Measurements from ENCODE around the gene WDR93.
A peak's percentile ranks its signal among the peaks of the same experiment; 100 is the strongest.

The WDR93 gene

DNA sequence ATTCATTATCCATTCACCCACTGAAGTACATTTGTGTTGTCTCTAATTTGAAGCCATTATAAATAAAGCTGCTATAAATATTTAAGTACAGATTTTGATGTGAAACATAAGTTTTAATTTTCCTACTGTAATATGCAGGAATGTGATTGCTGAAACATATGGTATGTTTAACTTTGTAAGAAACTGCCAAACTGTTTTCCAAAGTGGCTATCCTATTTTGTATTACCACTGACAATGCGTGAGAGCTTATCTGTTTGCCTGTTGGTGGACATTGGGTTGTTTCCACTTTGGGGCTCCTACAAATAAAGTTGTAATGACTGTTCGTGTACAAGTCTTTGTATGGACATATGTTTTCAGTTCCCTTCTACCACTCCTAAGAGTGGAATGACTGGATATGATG lies 2.5 kb downstream of the WDR93 start:
- DNase-seq, result no peak

DNA sequence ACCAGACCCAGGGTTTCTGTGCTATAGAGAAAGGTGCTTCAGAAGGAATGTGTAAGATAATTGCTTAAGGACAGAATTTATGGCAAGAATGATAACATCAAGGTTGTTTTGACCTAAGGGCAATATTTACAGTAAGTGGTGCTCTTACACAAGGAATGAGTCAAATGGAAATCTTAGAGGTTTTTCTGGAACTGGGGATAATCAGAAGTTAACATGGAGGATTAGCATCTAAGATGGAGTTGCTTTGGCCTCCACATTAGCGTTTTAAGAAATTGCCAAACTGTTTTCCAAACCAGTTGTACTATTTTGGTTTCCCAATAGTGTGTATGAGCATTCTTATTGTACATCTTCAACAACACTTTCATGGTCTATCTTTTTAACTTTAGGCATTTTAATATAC lies 3.1 kb downstream of the WDR93 start:
- no peak for DNase-seq

DNA sequence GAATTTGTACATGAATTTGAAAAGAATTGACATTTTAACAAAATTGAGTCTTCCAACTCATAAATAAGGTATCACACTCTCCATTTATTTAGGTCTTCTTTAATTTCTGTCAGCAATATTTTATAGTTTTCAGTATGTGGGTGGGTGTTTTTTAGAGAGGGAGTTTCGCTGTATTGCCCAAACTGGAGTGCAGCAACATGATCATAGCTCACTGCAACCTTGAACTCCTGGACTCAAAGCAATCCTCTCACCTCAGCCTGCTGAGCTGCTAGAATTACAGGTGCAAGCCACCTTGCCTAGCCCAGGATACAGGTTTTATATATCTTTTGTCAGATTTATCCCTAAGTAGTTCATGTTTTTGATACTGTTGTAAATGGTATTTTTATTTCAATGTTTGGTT lies 4.6 kb downstream of the WDR93 start:
- DNase-seq, result no peak

DNA sequence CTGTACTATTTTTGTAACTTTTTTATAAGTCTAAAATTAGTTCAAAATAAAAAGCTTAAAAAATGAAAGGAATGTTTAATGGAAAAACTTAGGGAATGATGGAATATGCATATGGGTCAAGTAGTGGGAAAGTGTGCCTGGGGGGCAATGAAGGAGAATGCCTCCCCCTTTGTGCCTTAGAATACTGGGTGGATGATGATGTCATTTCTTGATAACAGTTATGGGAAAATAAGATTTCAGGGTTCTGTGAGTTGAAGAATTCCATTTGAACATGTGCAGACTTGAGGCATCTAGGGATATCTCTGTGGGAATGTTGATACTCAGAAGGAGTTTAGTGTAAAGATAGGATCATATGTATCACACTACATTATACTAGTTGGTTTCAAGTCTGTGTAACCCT lies 13.8 kb downstream of the WDR93 start:
- DNase-seq, result no peak

DNA sequence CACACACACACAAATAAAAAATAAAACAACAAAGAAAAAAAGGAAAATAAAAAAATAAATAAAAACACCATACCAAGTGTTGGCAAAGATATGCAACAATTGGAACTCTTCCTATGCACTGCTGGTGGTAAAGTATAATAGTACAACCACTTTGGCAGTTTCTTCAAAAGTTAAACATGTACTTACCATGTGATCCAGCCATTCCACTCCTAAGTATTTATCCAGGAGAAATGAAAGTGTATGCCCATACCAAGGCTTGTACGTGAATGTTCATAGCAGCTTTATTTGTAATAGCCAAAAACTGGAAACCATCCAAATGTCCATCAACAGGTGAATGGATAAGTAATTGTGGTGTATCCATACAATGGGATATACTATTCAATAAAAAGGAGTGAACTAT lies 17.0 kb downstream of the WDR93 start:
- no peak for DNase-seq

DNA sequence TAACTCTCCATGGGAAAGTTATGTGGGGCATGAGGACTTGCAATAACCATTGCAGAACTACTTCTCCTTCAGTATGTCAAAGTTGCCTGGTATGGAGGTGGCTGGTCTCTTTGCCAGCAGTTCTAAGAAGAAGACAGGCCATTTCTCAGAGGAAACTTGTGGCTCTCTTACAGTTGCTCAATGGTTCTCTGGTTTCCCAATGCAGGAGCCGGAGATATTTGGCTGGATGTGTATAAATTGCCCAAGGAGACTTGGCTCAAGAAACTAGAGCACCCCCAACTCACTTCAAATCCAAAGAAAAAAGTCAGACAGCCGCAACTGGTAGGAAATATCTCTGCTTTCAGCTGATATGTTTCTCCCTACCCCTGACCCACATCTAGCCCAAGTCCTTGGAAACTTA lies 24.2 kb downstream of the WDR93 start:
- DNase-seq, result no peak

DNA sequence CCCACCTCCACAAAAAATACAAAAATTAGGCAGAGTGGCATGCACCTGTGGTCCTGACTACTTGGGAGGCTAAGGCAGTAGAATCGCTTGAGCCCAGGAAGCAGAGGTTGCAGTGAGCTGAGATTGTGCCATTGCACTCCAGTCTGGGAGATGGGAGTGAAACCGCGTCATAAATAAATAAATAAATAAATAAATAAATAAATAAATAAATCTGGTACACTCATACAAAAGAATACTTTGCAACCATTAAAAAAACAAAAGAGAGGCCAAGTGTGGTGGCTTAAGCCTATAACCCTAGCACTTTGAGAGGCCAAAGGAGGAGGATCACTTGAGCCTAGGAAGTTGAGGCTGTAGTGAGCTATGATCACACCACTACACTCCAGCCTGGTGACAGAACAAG lies 32.4 kb downstream of the WDR93 start:
- DNase-seq, result no peak

DNA sequence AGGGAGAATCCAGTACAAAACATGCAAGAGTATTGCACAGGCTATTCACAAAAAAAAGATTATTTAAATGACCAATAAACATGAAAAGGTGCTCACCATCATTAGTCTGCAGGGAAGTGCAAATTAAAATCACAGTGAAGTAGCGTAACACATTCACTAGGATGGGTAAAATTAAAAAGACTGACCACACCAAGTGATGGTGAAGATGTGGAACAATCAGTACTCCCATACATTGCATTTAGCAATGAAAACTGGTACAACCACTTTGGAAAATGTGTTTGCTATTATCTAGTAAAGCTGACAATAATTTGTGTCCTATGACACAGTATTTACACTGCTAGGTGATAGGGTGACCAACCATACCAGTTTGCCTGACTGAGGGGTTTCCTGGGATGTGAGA lies 34.0 kb downstream of the WDR93 start:
- DNase-seq, result no peak

DNA sequence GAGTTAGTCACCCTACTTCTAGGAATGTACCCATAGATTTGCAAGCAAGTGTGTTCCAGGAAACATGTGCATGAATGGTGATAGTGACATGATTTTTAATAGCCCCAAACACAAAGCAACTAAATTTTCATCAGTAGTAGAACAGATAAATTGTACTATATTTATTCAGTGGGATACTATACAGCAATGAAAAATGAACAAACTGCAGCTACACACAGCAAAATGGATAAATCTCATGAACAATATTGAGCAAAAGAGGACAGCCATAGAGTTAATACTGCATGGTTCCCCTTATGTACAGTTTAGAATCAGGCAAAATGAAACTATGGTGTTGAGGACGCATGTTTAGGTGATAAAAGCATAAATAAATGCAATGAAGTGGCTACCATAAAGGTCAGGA lies 34.5 kb downstream of the WDR93 start:
- no peak for DNase-seq

DNA sequence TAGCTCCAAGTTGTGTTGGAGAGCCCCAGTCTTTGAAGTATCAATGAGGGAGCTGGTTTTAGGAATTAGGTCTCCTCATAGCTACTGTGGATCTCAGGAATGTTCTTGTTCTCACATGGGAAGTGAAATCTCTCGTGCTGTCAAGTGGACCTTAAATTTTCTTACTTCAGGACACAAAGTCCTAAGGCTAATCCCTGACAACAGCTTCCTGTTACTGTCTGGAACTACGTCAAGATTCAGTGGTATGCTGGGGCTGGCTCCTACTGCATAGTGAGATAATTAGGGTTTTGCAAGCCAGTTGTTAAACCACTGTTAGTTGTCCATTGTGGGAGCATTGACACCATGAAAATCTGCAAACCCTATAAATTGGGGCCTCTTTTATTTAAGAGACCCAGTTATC lies 37.6 kb downstream of the WDR93 start:
- DNase-seq, result no peak

DNA sequence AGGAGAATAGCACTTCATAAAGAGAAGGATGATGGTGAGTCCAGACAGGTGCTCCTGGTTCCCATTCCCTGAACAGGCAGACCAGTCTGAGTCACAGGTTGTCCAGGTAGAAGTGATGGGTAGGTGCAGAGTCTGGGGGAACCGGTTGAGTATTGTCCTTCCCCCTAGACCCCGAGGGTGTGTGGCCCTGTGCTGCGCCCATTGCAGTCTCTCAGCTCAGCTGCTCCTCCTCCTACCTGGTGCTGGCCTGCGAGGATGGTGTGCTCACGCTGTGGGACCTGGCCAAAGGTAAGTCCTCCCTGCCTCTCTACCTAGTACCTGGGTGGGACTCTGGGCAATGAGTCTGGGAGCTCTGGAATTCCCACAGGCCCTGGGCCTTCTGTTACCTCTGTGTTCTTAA lies 40.7 kb downstream of the WDR93 start:
- no peak for DNase-seq

DNA sequence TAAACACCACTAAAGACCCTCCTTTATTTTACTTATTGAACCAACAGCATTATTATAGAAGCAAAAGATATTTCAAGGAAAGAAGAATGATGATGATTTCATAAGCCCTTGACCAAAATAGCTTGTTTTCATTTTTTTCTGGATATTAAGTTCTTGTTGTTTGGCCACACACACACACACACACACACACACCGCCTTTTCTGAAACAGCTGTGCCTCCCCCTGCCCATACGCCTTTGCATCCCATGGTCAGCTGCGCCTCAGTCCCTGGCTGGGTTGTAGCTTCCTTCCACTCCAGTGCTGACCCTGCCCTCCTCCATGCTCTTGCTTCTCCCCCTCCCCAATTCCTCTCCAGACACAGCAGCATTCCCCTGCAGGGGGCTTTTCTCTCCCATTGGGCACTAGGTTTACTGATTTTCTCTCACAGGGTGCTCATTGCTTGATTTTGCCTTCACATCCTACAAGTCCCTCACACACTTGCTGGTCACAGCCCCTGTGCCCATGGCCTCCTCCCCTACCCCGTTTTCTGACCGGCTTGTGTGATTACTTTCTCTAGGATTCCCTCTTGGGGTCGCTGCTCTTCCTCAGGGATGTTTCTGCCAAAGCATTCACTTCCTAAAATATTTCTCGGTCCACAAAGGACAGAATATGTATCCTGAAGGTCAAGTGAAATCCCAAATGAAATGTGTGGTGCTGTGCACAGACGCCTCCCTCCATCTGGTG lies 42.0 kb downstream of the WDR93 start:
- no peak for DNase-seq

DNA sequence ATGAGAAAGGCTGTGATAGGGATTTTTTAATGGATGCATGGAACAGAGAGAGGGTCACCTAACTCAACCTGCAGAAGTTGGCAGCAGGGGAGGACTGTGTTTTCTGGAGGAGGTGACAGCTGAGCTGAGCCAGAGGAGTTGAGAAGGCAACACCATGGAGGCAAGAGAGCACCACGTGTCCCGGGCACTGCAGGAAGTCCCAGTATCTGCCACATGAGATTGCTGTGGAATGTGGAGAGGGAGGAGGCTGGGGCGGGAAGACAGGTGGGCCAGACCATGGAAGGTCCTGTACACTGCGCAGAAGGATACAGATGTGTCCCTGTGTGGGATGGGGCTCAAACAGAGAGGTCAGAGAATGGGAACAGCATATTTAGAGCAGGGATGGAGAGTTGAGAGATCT lies 45.2 kb downstream of the WDR93 start:
- no peak for DNase-seq

DNA sequence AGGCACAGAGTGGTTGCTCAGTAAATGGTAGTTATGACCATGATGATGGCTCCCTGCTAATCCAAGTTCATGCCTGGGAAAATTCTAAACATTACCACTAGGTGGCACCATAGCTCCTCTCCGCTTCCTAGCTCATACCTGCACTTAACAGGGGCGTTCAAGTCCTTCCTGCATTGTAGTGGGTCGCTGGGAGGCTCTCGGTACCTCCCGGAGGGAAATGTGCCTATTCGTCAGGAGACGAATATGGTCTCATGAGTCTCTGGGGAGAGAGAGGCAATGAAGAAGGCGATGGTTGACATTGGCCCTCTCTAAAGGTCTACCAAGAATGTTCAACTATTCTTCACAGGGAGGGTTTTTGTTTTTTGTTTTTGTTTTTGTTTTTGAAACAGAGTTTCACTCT lies 49.5 kb downstream of the WDR93 start:
- DNase-seq, result peak; percentile 30

DNA sequence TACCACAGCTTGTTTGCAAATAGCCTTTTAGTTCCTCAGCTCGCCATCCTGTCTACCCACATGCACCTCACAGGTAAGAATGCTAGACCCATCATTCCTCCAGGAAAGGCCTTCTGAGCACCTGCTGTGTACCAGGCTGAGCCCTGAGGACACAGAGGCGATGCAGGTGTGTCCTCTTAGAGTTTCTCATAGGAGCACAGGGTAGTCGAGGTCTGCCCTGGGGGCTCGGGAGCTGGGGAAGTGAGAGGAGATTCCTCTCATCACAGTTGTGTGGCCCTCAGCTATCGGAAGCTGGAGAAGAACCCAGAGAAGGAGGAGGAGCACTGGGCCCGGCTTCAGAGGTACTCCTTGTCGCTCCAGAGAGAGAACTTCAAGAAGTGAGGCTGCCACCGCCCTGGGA lies 52.4 kb downstream of the WDR93 start:
- DNase-seq, result no peak

DNA sequence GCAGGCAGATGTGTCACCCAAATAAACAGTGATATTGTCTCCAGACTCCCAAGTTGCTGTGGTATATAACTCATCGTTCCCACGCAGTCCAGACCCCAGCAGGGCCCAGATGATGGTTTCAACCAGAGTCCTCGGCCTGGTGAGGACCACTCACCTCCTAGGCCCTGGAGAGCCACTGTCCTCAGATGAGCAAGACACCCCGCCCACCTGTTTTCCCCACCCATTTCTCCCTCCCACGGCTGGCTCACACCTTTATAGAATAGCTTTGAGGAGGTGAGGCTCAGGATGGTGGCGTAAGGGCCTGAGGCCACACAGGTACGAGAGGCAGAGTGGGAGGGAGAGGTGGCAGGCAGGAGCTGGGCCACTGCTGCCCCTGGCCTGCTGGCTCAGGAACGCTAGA lies 53.0 kb downstream of the WDR93 start:
- DNase-seq, result no peak

DNA sequence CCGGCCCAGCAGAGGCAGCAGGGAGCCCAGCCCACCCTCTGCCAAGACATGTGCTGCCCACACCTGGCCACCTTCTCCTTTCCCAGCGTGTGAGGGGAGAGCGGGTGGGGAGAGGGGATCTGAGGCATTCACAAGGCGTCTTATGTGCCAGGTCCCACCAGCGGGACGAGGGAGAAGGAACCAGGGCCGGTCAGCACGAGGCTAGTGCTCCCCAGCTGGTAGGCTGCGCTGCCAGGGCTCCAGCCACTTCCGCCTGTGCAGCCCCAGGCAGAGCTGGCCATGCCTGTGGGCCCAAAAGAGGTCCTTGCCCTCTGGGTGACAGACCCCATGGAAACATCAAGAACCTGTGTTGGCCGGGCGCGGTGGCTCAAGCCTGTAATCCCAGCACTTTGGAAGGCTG lies 54.5 kb downstream of the WDR93 start:
- no peak for DNase-seq

DNA sequence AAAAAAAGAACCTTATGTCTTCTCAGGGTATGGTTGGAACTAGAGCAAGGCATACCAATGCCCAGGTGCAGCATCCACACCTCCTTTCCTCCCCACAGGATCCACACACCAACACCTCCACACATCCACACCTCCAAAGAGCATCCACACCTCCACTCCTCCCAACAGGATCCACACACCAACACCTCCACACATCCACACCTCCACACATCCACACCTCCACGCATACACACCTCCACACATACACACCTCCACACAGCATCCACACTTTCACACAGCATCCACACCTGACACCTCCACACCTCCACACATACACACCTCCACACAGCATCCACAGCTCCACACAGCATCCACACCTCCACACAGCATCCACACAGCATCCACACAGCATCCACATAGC lies 55.2 kb downstream of the WDR93 start:
- no peak for DNase-seq

DNA sequence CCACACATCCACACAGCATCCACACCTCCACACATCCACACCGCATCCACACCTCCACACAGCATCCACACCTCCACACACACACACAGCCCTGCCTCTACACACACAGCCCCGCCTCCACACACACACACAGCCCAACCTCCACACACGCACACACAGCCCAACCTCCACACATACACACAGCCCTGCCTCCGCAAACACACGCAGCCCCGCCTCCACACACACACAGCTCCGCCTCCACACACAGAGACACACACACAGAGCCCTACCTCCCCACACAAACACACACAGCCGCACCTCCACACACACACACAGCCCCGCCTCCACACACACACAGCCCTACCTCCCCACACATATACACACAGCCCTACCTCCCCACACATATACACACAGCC lies 55.8 kb downstream of the WDR93 start:
- no peak for DNase-seq

DNA sequence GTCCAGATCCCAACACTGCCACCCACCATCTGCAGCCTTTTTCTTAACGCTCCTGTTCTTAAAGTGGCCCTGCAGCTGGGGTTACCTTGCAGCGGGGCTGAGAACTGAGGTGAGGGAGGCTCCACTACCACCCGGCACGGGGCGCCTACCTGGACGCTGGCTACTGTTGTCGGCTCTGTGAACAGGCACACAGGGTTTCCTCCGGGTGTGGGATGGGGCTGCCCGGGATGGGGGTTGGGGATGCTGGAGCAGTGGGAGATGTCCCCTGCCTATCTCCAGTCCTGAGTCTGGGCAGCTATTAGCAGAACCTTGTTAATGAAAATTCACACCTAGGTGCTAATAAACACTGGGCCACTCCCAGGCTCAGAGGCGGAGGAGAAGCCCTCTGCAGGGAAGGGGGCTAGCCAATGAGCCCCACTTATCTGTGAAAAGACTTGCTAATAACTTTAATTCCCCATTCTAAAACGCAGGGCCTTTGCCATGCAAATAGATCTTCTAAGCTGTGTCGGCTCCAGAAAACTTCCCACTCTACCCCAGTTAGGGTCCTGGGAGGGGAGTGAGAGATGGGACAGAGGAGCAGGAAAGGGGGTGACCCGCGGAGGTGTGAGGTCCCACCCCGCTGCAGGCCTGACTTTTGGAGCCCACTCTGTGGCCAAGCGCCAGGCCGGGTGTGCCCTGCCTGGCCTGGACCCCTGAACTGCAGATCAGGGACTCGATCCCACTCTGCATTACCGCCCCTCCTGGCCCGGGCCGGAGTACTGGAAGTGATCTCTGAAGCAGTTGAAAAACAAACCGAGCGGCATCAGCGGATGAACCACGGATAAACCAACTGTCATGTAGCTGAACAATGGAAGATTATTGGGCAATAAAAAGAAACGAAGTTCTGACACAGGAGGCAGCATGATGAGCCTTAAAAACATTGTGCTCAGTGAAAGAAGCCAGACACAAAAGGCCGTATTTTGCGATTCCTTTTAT lies 57.4 kb downstream of the WDR93 start:
- no peak for DNase-seq

DNA sequence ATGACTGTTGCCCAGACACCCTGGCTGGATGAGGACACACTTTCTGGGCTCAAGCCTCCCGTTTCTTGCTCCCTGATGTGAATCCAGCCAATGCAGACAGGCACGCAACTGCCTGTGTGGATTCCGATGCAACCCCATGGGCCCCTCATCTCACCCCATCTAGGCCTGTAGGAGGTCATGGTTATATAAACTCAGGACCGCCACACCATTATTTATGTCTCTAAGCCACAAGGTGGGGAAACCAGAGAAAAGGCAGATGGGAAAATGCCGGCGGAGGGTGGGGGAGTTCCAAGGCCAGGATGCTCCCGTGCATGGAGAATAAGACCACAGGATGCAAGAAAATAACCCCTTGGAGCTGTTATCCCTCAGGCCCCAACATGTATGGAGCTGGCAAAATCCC lies 58.4 kb downstream of the WDR93 start:
- no peak for DNase-seq

DNA sequence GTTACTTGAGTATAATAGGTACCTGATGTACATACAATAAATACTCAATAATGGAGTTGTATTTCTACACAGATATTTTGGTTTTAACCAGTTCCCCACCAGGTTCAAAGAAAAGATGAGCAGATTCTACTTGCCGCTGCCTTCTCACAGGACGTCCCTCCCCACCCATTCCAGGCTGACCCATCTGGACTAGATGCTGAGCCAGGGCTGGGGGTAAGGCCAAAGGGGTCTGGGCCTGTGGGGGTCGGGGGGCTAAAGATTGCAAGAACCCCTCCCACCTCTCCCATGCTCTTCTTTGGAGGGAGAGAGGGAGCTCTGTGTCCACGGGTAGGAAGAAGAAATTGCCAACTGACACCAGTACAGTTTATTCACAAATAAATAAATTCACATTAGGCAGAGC lies 58.9 kb downstream of the WDR93 start:
- DNase-seq, result no peak

DNA sequence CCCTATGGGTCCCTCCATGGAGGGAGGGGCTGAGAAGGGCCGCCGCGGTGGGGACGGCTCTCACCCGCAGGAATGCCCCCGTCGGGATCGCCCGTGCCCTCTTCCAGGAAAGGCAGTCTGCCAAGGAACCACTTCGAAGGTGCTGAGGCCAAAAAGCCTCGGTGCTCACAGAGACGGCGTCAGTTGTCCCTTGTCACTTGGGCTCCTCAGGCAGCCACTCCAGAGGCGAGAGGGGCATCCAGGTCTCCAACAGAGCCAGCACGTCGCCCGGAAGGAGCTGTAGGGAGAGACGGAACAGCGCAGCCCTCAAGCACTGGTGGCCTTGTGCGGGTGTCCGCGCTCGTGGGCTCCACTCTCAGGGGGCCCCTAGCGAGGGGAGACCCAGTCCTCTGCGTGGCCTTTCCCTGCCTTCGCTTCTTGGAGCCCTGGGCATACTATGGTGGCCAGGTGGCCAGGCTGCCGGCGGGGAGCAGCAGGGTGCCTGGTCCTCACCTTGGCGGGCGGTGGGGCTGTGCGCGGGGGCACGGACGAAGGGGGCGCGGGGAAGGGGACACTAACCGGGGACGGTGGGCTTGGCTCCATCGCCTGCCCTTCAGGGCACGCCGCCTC lies 59.4 kb downstream of the WDR93 start:
- DNase-seq, result no peak

Data from activated CD4-positive, alpha-beta T cell treated with anti-CD3 and anti-CD28 coated beads for 1 hour (primary cell).